Hindlimb muscle (tissue), 1 donor: Measurements from ENCODE around the gene TMEM175. TPM values are rescaled to one million over a fixed set of nuclear protein-coding genes. Genes with fewer than 3 reads are reported as not detected.

Source experiments
- DNase-seq: peaks from one replicate; pipeline ENCODE4 v3.0.0-alpha.2; 2013
- polyA plus RNA-seq: library from polyadenylated mRNA; unstranded; fragments of 120-200 nt; gene quantifications from one replicate; pipeline ENCODE4 v1.2.1, GENCODE V29; 2013; ENCODE audit not compliant: insufficient read length

TMEM175 gene
- 22.1 TPM for polyA plus RNA-seq

GRCh38 chr4:931960-932712 lies at the start of gene TMEM175, which contains the start of gene GAK:
Gene TMEM175 (plus strand): TSS chr4:932460. CDS start chr4:947740, 15,280 bp downstream.
Gene GAK (minus strand): TSS chr4:932316. CDS start chr4:932187, 129 bp downstream.
- peak; percentile 99 for DNase-seq

- no peak for DNase-seq
These were observed 49.6 kb upstream of the TMEM175 start for GRCh38 chr4:882646-883045.

GRCh38 chr4:883377-884095 lies 48.7 kb upstream of the TMEM175 start:
- DNase-seq = no peak

GRCh38 chr4:884259-884658 lies 48.0 kb upstream of the TMEM175 start:
- no peak for DNase-seq

GRCh38 chr4:884896-885295 lies 47.4 kb upstream of the TMEM175 start:
- no peak for DNase-seq

GRCh38 chr4:885353-885752 lies 46.9 kb upstream of the TMEM175 start:
- no peak for DNase-seq

GRCh38 chr4:886244-886643 lies 46.0 kb upstream of the TMEM175 start:
- DNase-seq = no peak

GRCh38 chr4:887034-887763 lies 45.1 kb upstream of the TMEM175 start:
- DNase-seq = no peak

- DNase-seq = no peak
These were observed 44.2 kb upstream of the TMEM175 start for GRCh38 chr4:888029-888428.

- no peak for DNase-seq
These were observed 42.7 kb upstream of the TMEM175 start for GRCh38 chr4:889516-889915.

- DNase-seq = no peak
These were observed 42.1 kb upstream of the TMEM175 start for GRCh38 chr4:890036-890695.

- DNase-seq = no peak
These were observed 40.5 kb upstream of the TMEM175 start for GRCh38 chr4:891747-892146.

- no peak for DNase-seq
These were observed 39.5 kb upstream of the TMEM175 start for GRCh38 chr4:892780-893179.

- no peak for DNase-seq
These were observed 38.8 kb upstream of the TMEM175 start for GRCh38 chr4:893276-893994.

- DNase-seq = no peak
These were observed 38.1 kb upstream of the TMEM175 start for GRCh38 chr4:893995-894705.

- DNase-seq = no peak
These were observed 36.7 kb upstream of the TMEM175 start for GRCh38 chr4:895596-895995.

- no peak for DNase-seq
These were observed 36.0 kb upstream of the TMEM175 start for GRCh38 chr4:896216-896615.

- no peak for DNase-seq
These were observed 35.6 kb upstream of the TMEM175 start for GRCh38 chr4:896630-897029.

- no peak for DNase-seq
These were observed 34.1 kb upstream of the TMEM175 start for GRCh38 chr4:898123-898522.

GRCh38 chr4:898869-899555 lies 33.2 kb upstream of the TMEM175 start:
- DNase-seq = no peak

GRCh38 chr4:899556-899906 lies 32.7 kb upstream of the TMEM175 start:
- no peak for DNase-seq
